ENCODE results near the gene CD226.

Gene CD226

DNA sequence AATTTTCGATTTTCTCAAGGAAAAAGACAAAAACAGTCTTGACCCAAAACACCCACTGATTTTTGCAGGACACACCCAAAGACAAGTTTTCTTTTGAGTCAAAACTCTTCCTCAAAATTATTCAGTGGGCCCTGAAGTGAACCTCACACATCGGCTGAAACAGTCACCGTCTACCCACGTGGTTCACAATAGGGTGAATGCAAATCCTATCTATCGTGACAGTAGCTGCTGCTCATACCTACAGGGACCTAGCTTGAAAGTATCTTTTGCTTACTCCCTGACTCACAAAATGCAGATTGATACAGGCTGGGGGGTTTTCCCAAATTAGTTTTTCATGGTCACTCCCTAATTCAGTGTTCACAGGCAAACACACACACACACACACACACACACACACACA lies 10.7 kb upstream of the CD226 start:
- no peaks in the 10 kb centered on the region for H3K9me3 ChIP-seq
- H3K4me1 ChIP-seq = no peaks in the 10 kb centered on the region
- no peak overlapping the region for H3K9ac ChIP-seq
- H3K4me2 ChIP-seq = no peak overlapping the region
- no peaks in the 10 kb centered on the region for H3K27me3 ChIP-seq
- no peak overlapping the region for H3K4me3 ChIP-seq
- H4K20me1 ChIP-seq = no peaks in the 10 kb centered on the region
- no peak for TF ChIP-seq Cebpa-rat (IDR thresholded peaks at IDR 0.05)
- H3K27ac ChIP-seq = no peak overlapping the region
- H3K36me3 ChIP-seq = no peaks in the 10 kb centered on the region

DNA sequence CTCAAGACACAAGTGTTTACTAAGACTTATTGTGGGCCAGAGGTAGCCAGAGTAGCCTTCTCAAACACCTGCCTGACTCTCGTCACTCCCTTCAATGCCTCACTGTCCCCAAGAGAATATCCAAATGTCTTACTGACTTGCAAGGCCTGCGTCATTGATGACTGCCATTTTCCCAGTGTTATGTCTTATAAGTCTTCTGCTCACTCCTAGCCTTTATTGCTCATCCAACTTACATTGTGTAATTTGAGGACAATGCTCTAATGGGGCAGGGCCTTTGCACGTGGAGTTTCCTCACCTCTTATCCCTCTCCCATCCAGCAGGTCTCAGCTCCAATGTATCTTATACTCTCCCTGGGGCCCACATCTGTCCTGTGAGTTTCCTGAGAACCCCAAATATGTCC lies 10.1 kb upstream of the CD226 start:
- Histone ChIP-seq H3K27ac (no peak overlapping the region), H3K4me1 (no peaks in the 10 kb centered on the region), H3K4me3 (no peak overlapping the region), H3K9ac (no peak overlapping the region), H3K36me3 (no peaks in the 10 kb centered on the region), H3K9me3 (no peaks in the 10 kb centered on the region), H3K27me3 (no peaks in the 10 kb centered on the region), H4K20me1 (no peaks in the 10 kb centered on the region), H3K4me2 (no peak overlapping the region)
- no peak for TF ChIP-seq Cebpa-rat (IDR thresholded peaks at IDR 0.05)

DNA sequence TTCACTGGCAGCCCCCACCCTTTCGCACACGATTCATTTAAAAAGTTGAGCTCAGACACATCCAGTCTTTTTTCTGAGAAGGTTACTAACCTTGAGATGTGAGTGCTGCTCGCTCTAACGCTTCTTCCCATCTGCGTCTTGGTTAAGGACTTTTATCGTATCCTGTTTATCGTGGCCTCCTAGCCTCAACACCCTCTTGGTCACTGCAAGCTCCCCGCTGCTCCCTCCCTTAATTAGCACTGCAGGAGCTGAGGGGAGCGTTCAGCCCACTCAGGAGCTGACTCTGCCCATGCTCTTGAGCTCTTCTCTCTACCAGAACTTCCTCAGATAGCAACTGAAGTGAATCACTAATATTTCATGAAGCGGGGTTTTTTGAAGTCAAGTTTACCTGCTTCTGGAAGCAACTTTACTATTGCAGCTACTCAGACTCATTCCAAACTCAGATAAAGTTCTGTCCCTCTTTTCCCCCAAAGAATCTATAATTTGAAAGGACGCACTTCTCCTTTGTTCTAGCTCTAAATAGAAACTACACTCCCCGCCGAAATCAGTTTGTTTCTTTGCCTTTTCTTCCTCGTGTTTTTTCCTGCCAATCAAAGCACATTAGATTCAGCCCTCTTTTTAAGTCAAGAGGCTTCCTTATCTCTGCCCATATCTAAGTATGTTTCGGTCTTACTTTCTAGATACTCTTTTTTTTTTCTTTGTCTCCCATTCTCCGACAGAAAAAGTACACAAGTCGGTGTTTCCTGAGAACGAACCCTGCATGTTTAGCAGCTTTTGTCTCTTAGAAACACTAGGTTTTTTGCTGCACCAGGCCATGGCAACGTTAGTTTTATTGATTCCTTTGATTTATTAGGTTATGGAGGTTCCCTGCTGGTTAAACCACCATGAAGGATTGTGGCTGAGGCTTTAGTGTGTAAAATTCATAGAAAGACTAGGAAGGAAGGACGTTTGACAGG lies 9.3 kb upstream of the CD226 start:
- Histone ChIP-seq H3K9ac (no peak overlapping the region), H3K4me1 (no peaks in the 10 kb centered on the region), H3K9me3 (no peaks in the 10 kb centered on the region), H3K27ac (no peak overlapping the region), H3K4me2 (no peak overlapping the region), H4K20me1 (no peaks in the 10 kb centered on the region), H3K36me3 (no peaks in the 10 kb centered on the region), H3K4me3 (no peak overlapping the region), H3K27me3 (no peaks in the 10 kb centered on the region)
- no peak for TF ChIP-seq Cebpa-rat (IDR thresholded peaks at IDR 0.05)

DNA sequence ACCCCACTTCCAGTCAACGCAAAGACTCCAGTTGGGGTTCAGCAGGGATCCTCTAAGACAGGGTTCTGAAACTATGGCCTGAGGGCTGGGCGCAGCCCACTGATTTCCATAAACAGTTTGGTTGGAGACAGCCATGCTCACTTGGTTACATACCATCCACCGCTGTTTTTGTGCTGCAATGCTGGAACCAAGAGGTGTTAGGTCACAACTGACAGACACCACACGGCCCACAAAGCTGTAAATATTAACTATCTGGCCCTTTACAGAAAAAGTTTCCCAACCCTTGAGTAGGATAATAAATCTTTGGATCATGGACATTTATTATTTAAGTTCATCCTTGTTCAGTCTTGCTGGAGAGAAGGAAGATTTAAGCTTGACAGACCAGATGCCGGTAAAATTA lies 8.4 kb upstream of the CD226 start:
- Histone ChIP-seq H4K20me1 (no peaks in the 10 kb centered on the region), H3K4me3 (no peak overlapping the region), H3K27me3 (no peaks in the 10 kb centered on the region), H3K36me3 (no peaks in the 10 kb centered on the region), H3K27ac (no peak overlapping the region), H3K4me1 (no peaks in the 10 kb centered on the region), H3K4me2 (no peak overlapping the region), H3K9ac (no peak overlapping the region), H3K9me3 (no peaks in the 10 kb centered on the region)
- TF ChIP-seq Cebpa-rat (IDR thresholded peaks at IDR 0.05) = no peak

DNA sequence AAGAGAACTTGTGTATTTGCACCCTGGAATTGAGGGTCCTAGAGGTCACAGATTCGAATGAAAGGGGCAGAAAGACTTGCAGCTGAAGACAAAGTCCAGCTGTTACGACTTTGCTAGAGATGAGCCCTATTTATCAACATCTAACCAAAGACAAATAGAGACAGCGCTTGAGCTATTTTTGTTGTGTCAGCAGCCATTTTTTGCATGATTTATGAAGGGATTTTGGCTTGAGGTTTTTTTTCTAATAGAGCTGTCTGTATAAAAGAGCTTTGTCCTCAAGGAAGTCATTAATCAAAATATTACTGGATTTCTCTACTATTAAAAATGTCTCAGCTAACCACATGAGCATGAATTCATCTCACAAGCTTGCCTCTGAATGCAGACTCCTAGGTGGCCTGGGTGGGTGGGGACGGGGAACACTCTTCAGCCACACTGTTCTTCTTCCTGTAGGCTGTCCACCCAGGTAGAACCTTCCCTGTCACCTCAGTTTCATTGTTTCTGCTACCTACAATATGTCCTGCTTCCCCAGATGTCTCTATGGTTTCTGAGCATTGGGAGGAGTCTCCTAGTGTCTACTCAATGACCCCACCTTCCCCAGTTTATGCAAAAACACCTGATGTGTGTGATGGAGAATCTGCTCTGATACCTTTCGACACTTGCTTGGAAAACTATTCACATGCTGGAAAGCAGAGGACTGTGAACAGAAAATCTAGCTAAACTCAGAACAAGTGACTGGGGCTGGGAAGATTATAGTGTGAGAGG lies 7.2 kb upstream of the CD226 start:
- H3K9ac ChIP-seq = no peak overlapping the region
- no peak overlapping the region for H3K4me2 ChIP-seq
- no peaks in the 10 kb centered on the region for H3K9me3 ChIP-seq
- H3K27ac ChIP-seq = no peak overlapping the region
- no peaks in the 10 kb centered on the region for H3K4me1 ChIP-seq
- no peaks in the 10 kb centered on the region for H4K20me1 ChIP-seq
- no peaks in the 10 kb centered on the region for H3K27me3 ChIP-seq
- H3K36me3 ChIP-seq = no peaks in the 10 kb centered on the region
- TF ChIP-seq Cebpa-rat (IDR thresholded peaks at IDR 0.05) = no peak
- H3K4me3 ChIP-seq = no peak overlapping the region

DNA sequence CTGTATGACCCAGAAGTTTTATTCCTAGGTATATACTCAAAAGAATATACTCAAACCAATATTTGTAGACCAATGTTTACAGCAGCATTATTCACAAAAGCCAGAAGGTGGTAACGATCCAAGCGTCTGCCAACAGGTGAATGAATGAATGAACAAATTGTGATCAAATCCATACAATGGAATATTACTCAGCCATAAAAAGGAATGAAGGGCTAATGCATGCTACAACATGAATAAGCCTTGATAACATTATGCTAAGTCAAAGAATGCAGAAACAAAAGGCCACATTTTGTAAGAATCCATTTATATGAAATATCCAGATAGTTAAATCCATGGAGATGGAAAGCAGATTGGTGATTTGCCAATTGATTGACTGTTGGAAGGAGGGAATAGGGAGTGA lies 5.5 kb upstream of the CD226 start:
- Histone ChIP-seq H3K4me1 (no peaks in the 10 kb centered on the region), H3K9me3 (no peaks in the 10 kb centered on the region), H3K36me3 (no peaks in the 10 kb centered on the region), H3K27ac (no peak overlapping the region), H4K20me1 (no peaks in the 10 kb centered on the region), H3K4me2 (no peak overlapping the region), H3K27me3 (no peaks in the 10 kb centered on the region), H3K4me3 (no peak overlapping the region), H3K9ac (no peak overlapping the region)
- no peak for TF ChIP-seq Cebpa-rat (IDR thresholded peaks at IDR 0.05)

DNA sequence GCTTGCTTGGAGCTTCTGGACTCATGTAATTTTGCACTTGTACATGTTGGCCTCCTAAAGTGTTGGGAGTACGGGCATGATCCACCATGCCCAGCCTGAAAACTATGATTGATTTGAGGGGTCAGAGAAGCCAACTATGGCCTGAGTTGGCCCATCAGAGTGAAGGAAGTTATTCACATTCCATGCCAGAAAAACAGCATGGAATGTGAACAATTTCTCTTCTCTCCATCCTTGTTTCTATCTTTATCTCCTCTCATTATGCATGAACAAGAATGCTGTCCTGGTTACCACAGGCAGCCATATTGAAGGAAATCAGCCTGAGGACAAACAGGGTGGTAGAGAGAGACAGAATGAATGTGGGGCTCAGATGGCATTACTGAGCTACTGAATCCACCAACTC lies 3.5 kb upstream of the CD226 start:
- no peak overlapping the region for H3K9ac ChIP-seq
- H3K9me3 ChIP-seq = no peaks in the 10 kb centered on the region
- H3K4me1 ChIP-seq = no peaks in the 10 kb centered on the region
- no peak for TF ChIP-seq Cebpa-rat (IDR thresholded peaks at IDR 0.05)
- H3K4me3 ChIP-seq = no peak overlapping the region
- H3K27ac ChIP-seq = no peak overlapping the region
- H3K36me3 ChIP-seq = no peaks in the 10 kb centered on the region
- H3K4me2 ChIP-seq = no peak overlapping the region
- no peaks in the 10 kb centered on the region for H3K27me3 ChIP-seq
- H4K20me1 ChIP-seq = no peaks in the 10 kb centered on the region

DNA sequence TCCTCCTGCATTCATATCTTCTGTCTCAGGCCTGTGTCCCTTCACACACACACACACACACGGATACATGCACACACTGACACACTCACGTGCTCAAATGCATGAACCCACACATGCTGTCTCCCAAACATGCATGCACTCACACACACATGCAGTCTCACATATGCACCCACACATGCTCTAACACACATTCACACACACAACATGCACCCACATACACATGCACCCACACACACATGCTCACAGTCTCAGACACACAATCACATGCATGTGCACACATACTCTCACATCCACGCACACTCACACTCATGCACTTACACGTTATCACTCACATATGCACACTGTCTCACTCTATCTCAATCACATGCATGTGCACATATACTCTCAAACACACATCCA lies 1.9 kb upstream of the CD226 start:
- no peak overlapping the region for H3K9ac ChIP-seq

DNA sequence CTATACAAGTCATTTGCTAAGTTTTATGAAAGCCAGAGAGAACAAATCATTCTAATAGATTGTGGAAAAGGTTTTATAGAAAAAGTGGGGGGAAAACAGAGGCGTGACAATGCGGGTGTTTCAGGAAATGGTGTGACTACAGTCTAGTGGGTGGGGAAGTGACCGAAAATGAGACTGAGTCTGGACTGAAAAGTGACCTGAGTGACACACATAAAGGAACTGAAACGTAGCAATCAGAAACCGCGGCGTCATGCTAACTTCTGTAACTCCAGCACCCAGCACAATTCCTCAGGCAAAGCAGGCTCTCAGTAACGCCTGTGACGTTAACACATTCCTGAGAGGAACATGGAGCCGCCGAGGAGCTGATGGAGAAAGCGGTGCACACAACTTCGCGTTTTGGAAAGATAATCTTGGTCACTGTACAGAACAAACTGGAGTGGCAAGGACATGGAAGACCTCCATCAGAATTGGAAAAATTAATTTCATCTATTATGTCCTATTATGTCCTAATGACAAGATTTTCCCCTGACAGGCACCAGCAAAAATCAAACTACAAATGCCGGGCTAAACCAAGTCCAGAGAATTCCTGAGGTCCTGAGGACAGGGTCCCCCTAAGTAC lies 1.4 kb upstream of the CD226 start:
- TF ChIP-seq Cebpa-rat (IDR thresholded peaks at IDR 0.05) = no peak

More for the DNA sequence above, 1.9 kb upstream of the CD226 start:
- no peak overlapping the region for H3K27ac ChIP-seq
- H3K4me2 ChIP-seq = no peak overlapping the region
- no peak overlapping the region for H3K4me3 ChIP-seq
- H3K36me3 ChIP-seq = no peaks in the 10 kb centered on the region
- no peaks in the 10 kb centered on the region for H3K4me1 ChIP-seq
- no peak for TF ChIP-seq Cebpa-rat (IDR thresholded peaks at IDR 0.05)
- H3K9me3 ChIP-seq = no peaks in the 10 kb centered on the region
- no peaks in the 10 kb centered on the region for H3K27me3 ChIP-seq
- no peaks in the 10 kb centered on the region for H4K20me1 ChIP-seq

DNA sequence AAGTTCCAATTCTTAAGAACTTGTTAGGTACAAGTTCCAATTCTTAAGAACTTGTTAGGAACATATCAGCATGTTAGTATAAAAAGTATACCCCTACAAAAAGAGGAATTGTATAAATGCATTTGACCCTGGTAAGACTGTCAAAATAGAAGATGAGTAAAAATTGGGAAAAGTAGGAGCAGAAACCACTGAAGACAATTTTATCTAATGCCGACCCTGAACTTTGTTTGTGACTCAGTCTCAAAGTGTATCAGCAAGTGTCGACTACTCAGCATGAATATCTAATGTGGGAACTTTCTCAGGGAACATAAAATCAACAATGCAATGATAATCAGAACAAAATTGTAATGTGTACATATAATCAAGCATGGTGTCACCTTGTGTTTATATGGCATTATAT lies 583 bp upstream of the CD226 start:
- H3K9ac ChIP-seq = no peak overlapping the region
- H3K4me2 ChIP-seq = no peak overlapping the region
- no peaks in the 10 kb centered on the region for H3K27me3 ChIP-seq
- no peaks in the 10 kb centered on the region for H3K9me3 ChIP-seq
- no peaks in the 10 kb centered on the region for H3K36me3 ChIP-seq
- no peak overlapping the region for H3K4me3 ChIP-seq
- no peaks in the 10 kb centered on the region for H4K20me1 ChIP-seq
- no peak overlapping the region for H3K27ac ChIP-seq
- H3K4me1 ChIP-seq = no peaks in the 10 kb centered on the region
- no peak for TF ChIP-seq Cebpa-rat (IDR thresholded peaks at IDR 0.05)

More for the DNA sequence above, 1.4 kb upstream of the CD226 start:
- no peaks in the 10 kb centered on the region for H3K4me1 ChIP-seq
- H3K4me3 ChIP-seq = no peak overlapping the region
- no peaks in the 10 kb centered on the region for H3K36me3 ChIP-seq
- H3K27me3 ChIP-seq = no peaks in the 10 kb centered on the region
- H3K4me2 ChIP-seq = no peak overlapping the region
- H3K9me3 ChIP-seq = no peaks in the 10 kb centered on the region
- H4K20me1 ChIP-seq = no peaks in the 10 kb centered on the region
- H3K27ac ChIP-seq = no peak overlapping the region
- no peak overlapping the region for H3K9ac ChIP-seq

Data from BLaER1 (cell line).